LNCaP clone FGC (cell line): ENCODE data around the gene NECTIN1.

Experiments
- DNase-seq: peaks from one replicate; pipeline ENCODE4 v3.0.0-alpha.2; 2011; ENCODE audit warnings: low read depth
- H3K4me3 ChIP-seq: 2 replicates; pipeline ENCODE4 v1.5.1; 2011; ENCODE audit warnings: mild to moderate bottlenecking, low read depth, low read length, control low read depth
- CTCF ChIP-seq: IDR thresholded peaks from 2 replicates; pipeline ENCODE4 v1.5.1; 2012; ENCODE audit warnings: mild to moderate bottlenecking; ENCODE audit not compliant: control insufficient read depth, insufficient read depth; ENCODE audit errors: extremely low read depth

NECTIN1 gene

GRCh38 chr11:119639642-119640205 is 89.3 kb downstream of the NECTIN1 start:
- DNase-seq = no peak
- TF ChIP-seq CTCF = no peak
- H3K4me3 ChIP-seq = no peak overlapping the region

GRCh38 chr11:119638851-119639250 is 90.1 kb downstream of the NECTIN1 start:
- H3K4me3 ChIP-seq = no peak overlapping the region
- no peak for DNase-seq
- TF ChIP-seq CTCF = no peak

GRCh38 chr11:119637481-119637880 is 91.5 kb downstream of the NECTIN1 start:
- no peak for TF ChIP-seq CTCF
- no peak for DNase-seq

GRCh38 chr11:119635776-119636175 is 93.2 kb downstream of the NECTIN1 start:
- TF ChIP-seq CTCF = no peak

More at GRCh38 chr11:119637481-119637880, 91.5 kb downstream of the NECTIN1 start:
- no peak overlapping the region for H3K4me3 ChIP-seq

GRCh38 chr11:119635041-119635740 is 93.8 kb downstream of the NECTIN1 start:
- DNase-seq = no peak
- no peak for TF ChIP-seq CTCF
- no peak overlapping the region for H3K4me3 ChIP-seq

More at GRCh38 chr11:119635776-119636175, 93.2 kb downstream of the NECTIN1 start:
- no peak for DNase-seq
- H3K4me3 ChIP-seq = no peak overlapping the region

GRCh38 chr11:119634301-119634700 is 94.7 kb downstream of the NECTIN1 start:
- TF ChIP-seq CTCF = no peak
- no peak overlapping the region for H3K4me3 ChIP-seq
- no peak for DNase-seq
